Measurements from ENCODE around the gene SPATA21. TPM values are rescaled to one million over a fixed set of nuclear protein-coding genes. Genes with fewer than 3 reads are reported as not detected.

Gene SPATA21
- total and polyA plus RNA-seq, 10 of the 15 experiments (the other 5 are each of a cell fraction or from before 2014, with no cell fraction given) = 0.05 to 1.1 (median 0.24) TPM; not detected in 1

GRCh38 chr1:16421201-16421600, 16.0 kb downstream of the SPATA21 start:
- no peak for DNase-seq (ENCODE audit: low read depth, low spot score)
- ATAC-seq = peak; percentile 51
- POLR2A ChIA-PET = interaction anchor here (0.7 to 1.8 kb wide), 4 partner anchors 20 to 53 kb away, joined by 3 to 7 read pairs (median 4); partner anchors contain the start of genes NECAP2 and SZRD1

More at GRCh38 chr1:16421201-16421600, 16.0 kb downstream of the SPATA21 start:
- Histone ChIP-seq H4K20me1 (ENCODE audit: control insufficient read depth, insufficient read depth) (no peaks in the 10 kb centered on the region), H3K4me2 (ENCODE audit: control insufficient read depth, insufficient read depth) (peak overlapping the region; percentile 36), H3K27ac (ENCODE audit: control insufficient read depth, insufficient read depth) (no peak overlapping the region), H2AFZ (ENCODE audit: control insufficient read depth, low read depth, low read length) (no peak overlapping the region), H3K9me3 (replicated peaks; ENCODE audit: control insufficient read depth, insufficient read depth, low read length) (no peaks in the 10 kb centered on the region), H3K27me3 (replicated peaks in 1 of 2; ENCODE audit: control insufficient read depth in 2 of 2, insufficient read depth in 2 of 2, low read length in 1 of 2) (no peaks in the 10 kb centered on the region), H3K4me3 (no peak overlapping the region; the same call in 1 of the 2 replicates), H3K4me1 (ENCODE audit: control insufficient read depth, insufficient read depth, low read length) (peaks cover 18% of the 10 kb centered on the region), H3K36me3 (ENCODE audit: control insufficient read depth in 2 of 2, insufficient read depth in 2 of 2, low read length in 1 of 2) (no peaks in the 10 kb centered on the region), H3K9ac (ENCODE audit: control insufficient read depth, insufficient read depth, low read length) (no peak overlapping the region), H3K79me2 (ENCODE audit: control insufficient read depth, insufficient read depth, low read length) (no peaks in the 10 kb centered on the region)
- WGBS (ENCODE audit: insufficient coverage, insufficient replicate concordance, low lambda C conversion rate, missing lambda C conversion rate) = 29% methylated on average over 7 of the region's 7 CpGs
- ChIA-PET RAD21 (ENCODE audit: unreplicated experiment) (interaction anchor here (1.2 to 2.7 kb wide), 5 partner anchors 12 to 53 kb away, joined by 3 to 14 read pairs (median 9); partner anchors contain the start of genes NECAP2 and SZRD1), CTCF (interaction anchor here (1.1 to 1.7 kb wide), 3 partner anchors 12 to 33 kb away, joined by 3 to 12 read pairs (median 4); partner anchors contain the start of gene NECAP2), SMC1A (ENCODE audit: uncharacterized antibody, unreplicated experiment) (interaction anchor here (0.7 to 2.3 kb wide), 7 partner anchors 19 to 69 kb away, joined by 3 to 13 read pairs (median 3); partner anchors contain the start of genes FBXO42 and NECAP2)
- intact Hi-C loops (cut with micrococcal nuclease; ENCODE audit: unreplicated experiment) (no loop called here), in situ Hi-C loops (cut with MboI) (no loop called here)
- no peak for FAIRE-seq
- BruUV-seq (replicated peaks) = no TSS peak
- TF ChIP-seq ZNF217 (IDR thresholded peaks at IDR 0.05) (no peak), SMAD5 (IDR thresholded peaks at IDR 0.05; ENCODE audit: low read depth) (no peak), BMI1 (IDR thresholded peaks at IDR 0.05; ENCODE audit: borderline replicate concordance) (no peak), SIN3A (IDR thresholded peaks at IDR 0.05; ENCODE audit: low read depth, low read length) (no peak), STAT1 (conservative IDR thresholded peaks at IDR 0.05) (no peak), TBL1XR1 (IDR thresholded peaks at IDR 0.05; ENCODE audit: low read depth, low read length) (no peak), MLLT1 (IDR thresholded peaks at IDR 0.05) (no peak), CEBPB (IDR thresholded peaks at IDR 0.05; ENCODE audit: borderline replicate concordance in 1 of 2, low read depth in 2 of 2, low read length in 2 of 2) (no peak), SREBF1 (IDR thresholded peaks at IDR 0.05; ENCODE audit: low read length) (no peak), BCL11A (IDR thresholded peaks at IDR 0.05; ENCODE audit: low read depth, low read length) (no peak), FOS (IDR thresholded peaks at IDR 0.05; ENCODE audit: borderline replicate concordance, extremely low read depth, insufficient read length) (no peak), CREM (IDR thresholded peaks at IDR 0.05; ENCODE audit: low read depth) (no peak), MYB (IDR thresholded peaks at IDR 0.05; ENCODE audit: borderline replicate concordance, low read depth, low read length) (no peak), RCOR1 (conservative IDR thresholded peaks at IDR 0.05; ENCODE audit: low read depth, low read length) (no peak)

All from GM12878 (cell line).